ENCODE results near the gene PGAM5. TPM values are rescaled to one million over a fixed set of nuclear protein-coding genes. Genes with fewer than 3 reads are reported as not detected.
A peak's percentile ranks its signal among the peaks of the same experiment; 100 is the strongest.

The PGAM5 gene
- total and polyA plus RNA-seq, 2 of the 13 experiments (the other 11 are each of a cell fraction or from before 2014, with no cell fraction given), result 18.0 to 77.9 TPM

- TF ChIP-seq ZNF18 (CRISPR knock-in tag; IDR thresholded peaks at IDR 0.05; ENCODE audit: insufficient replicate concordance) (peak; percentile 43), MIER3 (CRISPR knock-in tag; IDR thresholded peaks at IDR 0.05; ENCODE audit: borderline replicate concordance) (0 out of 2 replicates have a peak, but pooled peaks have one; percentile 47), ATF3 (CRISPR knock-in tag; IDR thresholded peaks at IDR 0.05) (peak; percentile 32; the same call in 1 of the 2 replicates), ZNF20 (CRISPR knock-in tag; IDR thresholded peaks at IDR 0.05) (no peak), ZNF784 (CRISPR knock-in tag; IDR thresholded peaks at IDR 0.05; ENCODE audit: borderline replicate concordance) (peak; percentile 78; the same call in 1 of the 2 replicates), GTF2F1 (IDR thresholded peaks at IDR 0.05; ENCODE audit: low read length) (no peak), ZHX2 (IDR thresholded peaks at IDR 0.05; ENCODE audit: low read depth) (peak; percentile 52), ZHX2 (CRISPR knock-in tag; IDR thresholded peaks at IDR 0.05; ENCODE audit: borderline replicate concordance) (no peak), BATF2 (CRISPR knock-in tag; IDR thresholded peaks at IDR 0.05) (peak; percentile 65; the same call in 1 of the 2 replicates)
- TF ChIP-seq, protein P1, sequence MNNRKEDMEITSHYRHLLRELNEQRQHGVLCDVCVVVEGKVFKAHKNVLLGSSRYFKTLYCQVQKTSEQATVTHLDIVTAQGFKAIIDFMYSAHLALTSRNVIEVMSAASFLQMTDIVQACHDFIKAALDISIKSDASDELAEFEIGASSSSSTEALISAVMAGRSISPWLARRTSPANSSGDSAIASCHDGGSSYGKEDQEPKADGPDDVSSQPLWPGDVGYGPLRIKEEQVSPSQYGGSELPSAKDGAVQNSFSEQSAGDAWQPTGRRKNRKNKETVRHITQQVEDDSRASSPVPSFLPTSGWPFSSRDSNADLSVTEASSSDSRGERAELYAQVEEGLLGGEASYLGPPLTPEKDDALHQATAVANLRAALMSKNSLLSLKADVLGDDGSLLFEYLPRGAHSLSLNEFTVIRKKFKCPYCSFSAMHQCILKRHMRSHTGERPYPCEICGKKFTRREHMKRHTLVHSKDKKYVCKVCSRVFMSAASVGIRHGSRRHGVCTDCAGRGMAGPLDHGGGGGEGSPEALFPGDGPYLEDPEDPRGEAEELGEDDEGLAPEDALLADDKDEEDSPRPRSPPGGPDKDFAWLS (CRISPR knock-in tag; IDR thresholded peaks at IDR 0.05; ENCODE audit: borderline replicate concordance), result no peak
- TF ChIP-seq, protein P2, sequence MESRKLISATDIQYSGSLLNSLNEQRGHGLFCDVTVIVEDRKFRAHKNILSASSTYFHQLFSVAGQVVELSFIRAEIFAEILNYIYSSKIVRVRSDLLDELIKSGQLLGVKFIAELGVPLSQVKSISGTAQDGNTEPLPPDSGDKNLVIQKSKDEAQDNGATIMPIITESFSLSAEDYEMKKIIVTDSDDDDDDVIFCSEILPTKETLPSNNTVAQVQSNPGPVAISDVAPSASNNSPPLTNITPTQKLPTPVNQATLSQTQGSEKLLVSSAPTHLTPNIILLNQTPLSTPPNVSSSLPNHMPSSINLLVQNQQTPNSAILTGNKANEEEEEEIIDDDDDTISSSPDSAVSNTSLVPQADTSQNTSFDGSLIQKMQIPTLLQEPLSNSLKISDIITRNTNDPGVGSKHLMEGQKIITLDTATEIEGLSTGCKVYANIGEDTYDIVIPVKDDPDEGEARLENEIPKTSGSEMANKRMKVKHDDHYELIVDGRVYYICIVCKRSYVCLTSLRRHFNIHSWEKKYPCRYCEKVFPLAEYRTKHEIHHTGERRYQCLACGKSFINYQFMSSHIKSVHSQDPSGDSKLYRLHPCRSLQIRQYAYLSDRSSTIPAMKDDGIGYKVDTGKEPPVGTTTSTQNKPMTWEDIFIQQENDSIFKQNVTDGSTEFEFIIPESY (CRISPR knock-in tag; IDR thresholded peaks at IDR 0.05), result peak; percentile 65
Observed at GRCh38 chr12:132710405-132711079, at the start of gene PGAM5 (continued).
